Measurements from ENCODE around the gene NCR1. TPM values are rescaled to one million over a fixed set of nuclear protein-coding genes. Genes with fewer than 3 reads are reported as not detected.
A peak's percentile ranks its signal among the peaks of the same experiment; 100 is the strongest.

NCR1 gene
- total and polyA plus RNA-seq, 2 of the 8 experiments (the other 6 are each of a cell fraction or from before 2014, with no cell fraction given) = 1.5 to 5.1 TPM

- Histone ChIP-seq H3K18ac (ENCODE audit: extremely low read depth, low read length) (no peak overlapping the region; the same call in 1 of the 2 replicates), H2AK5ac (ENCODE audit: low read depth, low read length) (0 out of 2 replicates have a peak overlapping the region, but pooled peaks have one; percentile 53), H3K27me3 (replicated peaks in 1 of 4; ENCODE audit: control insufficient read depth in 3 of 4, extremely low read depth in 1 of 4, insufficient read depth in 3 of 4, low read length in 3 of 4) (no peaks in the 10 kb centered on the region), H3K56ac (replicated peaks; ENCODE audit: insufficient read length, low read depth, low read length) (no peak overlapping the region), H3K9ac (replicated peaks in 1 of 4; ENCODE audit: extremely low read depth in 1 of 4, low read depth in 3 of 4, low read length in 3 of 4) (no peak overlapping the region), H3K23ac (ENCODE audit: insufficient read length) (no peak overlapping the region), H3K36me3 (ENCODE audit: control insufficient read depth in 2 of 4, insufficient read depth in 4 of 4, low read length in 3 of 4) (no peaks in the 10 kb centered on the region), H4K5ac (ENCODE audit: insufficient read length, low read depth, low read length) (no peak overlapping the region), H4K20me1 (replicated peaks in 1 of 2; ENCODE audit: control insufficient read depth in 1 of 2, insufficient read depth in 2 of 2, low read length in 2 of 2) (no peaks in the 10 kb centered on the region), H3K79me2 (ENCODE audit: control insufficient read depth in 1 of 2, insufficient read depth in 2 of 2, low read length in 2 of 2) (no peaks in the 10 kb centered on the region), H3K14ac (ENCODE audit: insufficient read length) (no peak overlapping the region), H3K4me3 (ENCODE audit: extremely low read depth in 1 of 4, insufficient read depth in 2 of 4, low read depth in 3 of 4, low read length in 4 of 4) (no peak overlapping the region), H3K4me1 (replicated peaks in 1 of 4; ENCODE audit: control insufficient read depth in 3 of 4, insufficient read depth in 4 of 4, low read length in 3 of 4) (peaks cover 0 to 4% (median 0%) of the 10 kb centered on the region in 4 experiments; a peak in 2 of 7 replicates), H2BK20ac (ENCODE audit: low read length) (0 out of 2 replicates have a peak overlapping the region, but pooled peaks have one; percentile 61), H2BK5ac (ENCODE audit: low read depth, low read length) (peak overlapping the region; percentile 60; the same call in 1 of the 2 replicates), H4K91ac (replicated peaks; ENCODE audit: insufficient read length, low read length) (no peak overlapping the region), H4K8ac (ENCODE audit: extremely low read depth, insufficient read depth, low read length) (no peak overlapping the region), H3K79me1 (ENCODE audit: low read depth, low read length) (no peaks in the 10 kb centered on the region), H3K4me2 (ENCODE audit: insufficient read depth in 1 of 2, low read depth in 2 of 2, low read length in 2 of 2) (no peak overlapping the region), H2BK15ac (ENCODE audit: low read length) (no peak overlapping the region), H3K9me3 (ENCODE audit: insufficient read depth in 2 of 2, low read depth in 1 of 2, low read length in 1 of 2) (no peaks in the 10 kb centered on the region), H3K4ac (replicated peaks; ENCODE audit: insufficient read length, low read depth, low read length) (no peak overlapping the region), H2BK120ac (replicated peaks; ENCODE audit: low read depth, low read length) (no peak overlapping the region), H3K27ac (ENCODE audit: low read depth, low read length) (no peak overlapping the region), H2BK12ac (ENCODE audit: low read depth, low read length) (peak overlapping the region; percentile 80; the same call in 1 of the 2 replicates), H3K23me2 (ENCODE audit: low read depth, low read length) (no peaks in the 10 kb centered on the region; the same call in 1 of the 2 replicates), H2AFZ (ENCODE audit: low read length) (no peak overlapping the region)
- FAIRE-seq (no peak), DNase-seq (ENCODE audit: low read depth in 1 of 2, low spot score in 2 of 2) (no peak)
- WGBS, 2 experiments (ENCODE audit: extremely low coverage in 1 of 2, insufficient coverage in 1 of 2, insufficient read length in 1 of 2, insufficient replicate concordance in 2 of 2, low coverage in 1 of 2, low lambda C conversion rate in 2 of 2, missing lambda C conversion rate in 1 of 2) = 54% methylated on average over 2 of the region's 2 CpGs; no CpG with 5 or more reads in 1 of the 2 experiments
- ChIA-PET CTCF (ENCODE audit: partially characterized antibody) (interaction anchor here (1.2 kb wide), 1 partner anchor 15 kb away, joined by 3 read pairs; no protein-coding TSS in a partner anchor), POLR2A (ENCODE audit: partially characterized antibody) (no interaction called here)
- no peak for TF ChIP-seq RAD21 (IDR thresholded peaks at IDR 0.05 in 1 of 2, conservative IDR thresholded peaks at IDR 0.05 in 1 of 2; ENCODE audit: low read depth in 2 of 2, low read length in 2 of 2)
These were observed 9.9 kb upstream of the NCR1 start for GRCh38 chr19:54896036-54896435.

Measured in H1 (cell line).